Neural progenitor cell (in vitro differentiated cells): ENCODE results near the gene TNS3.

Source experiments
- CTCF ChIP-seq: fragments of 200-600 bp; sonication (generic); IDR thresholded peaks from 2 replicates; pipeline ENCODE4 v1.5.1; 2017; ENCODE audit warnings: antibody characterized with exemption, mild to moderate bottlenecking
- EZH2 ChIP-seq: fragments of 200-600 bp; sonication (generic); IDR thresholded peaks from 2 replicates; pipeline ENCODE4 v1.6.1; 2017; ENCODE audit warnings: antibody characterized with exemption, mild to moderate bottlenecking, moderate library complexity
- EZH2phosphoT487 ChIP-seq: fragments of 200-600 bp; sonication (generic); IDR thresholded peaks from 2 replicates; pipeline ENCODE4 v1.6.1; 2017; ENCODE audit warnings: antibody characterized with exemption

- no peak for TF ChIP-seq CTCF
- no peak for TF ChIP-seq EZH2
- TF ChIP-seq EZH2phosphoT487, result no peak
Measured at GRCh38 chr7:47278043-47278442, 303.9 kb downstream of the TNS3 start.
